Hepatocyte (in vitro differentiated cells): ENCODE measurements around the gene EBI3. TPM values are rescaled to one million over a fixed set of nuclear protein-coding genes. Genes with fewer than 3 reads are reported as not detected.
"Not testable (repeated sequence)": the region's sequence is repeated elsewhere in the genome, so short reads cannot be mapped to it uniquely, and the experiment has no call there.

Experiments used
- DNase-seq: peaks from one replicate; pipeline ENCODE4 v3.0.0-alpha.2; 2016; ENCODE audit warnings: low spot score
- H2AFZ ChIP-seq: fragments of 200-600 bp; sonication (generic); 2 replicates; pipeline ENCODE4 v1.6.0; 2016; ENCODE audit warnings: antibody characterized with exemption, mild to moderate bottlenecking
- H3K27ac ChIP-seq: fragments of 200-600 bp; sonication (generic); 2 replicates; pipeline ENCODE4 v1.5.1; 2016; ENCODE audit warnings: mild to moderate bottlenecking
- H3K27me3 ChIP-seq: fragments of 200-600 bp; sonication (generic); 2 replicates; pipeline ENCODE4 v1.6.1; 2016
- H3K36me3 ChIP-seq: fragments of 200-600 bp; sonication (generic); replicated peaks from 2 replicates; pipeline ENCODE4 v1.5.1; 2016; ENCODE audit warnings: low read depth; ENCODE audit not compliant: insufficient read depth
- H3K4me1 ChIP-seq: fragments of 200-600 bp; sonication (generic); 2 replicates; pipeline ENCODE4 v1.5.1; 2016; ENCODE audit warnings: mild to moderate bottlenecking, moderate library complexity; ENCODE audit not compliant: insufficient read depth
- H3K4me2 ChIP-seq: fragments of 200-600 bp; sonication (generic); 2 replicates; pipeline ENCODE4 v1.6.0; 2016
- H3K4me3 ChIP-seq: fragments of 200-600 bp; sonication (generic); 2 replicates; pipeline ENCODE4 v1.5.1; 2016; ENCODE audit warnings: mild to moderate bottlenecking
- H3K79me2 ChIP-seq: fragments of 200-600 bp; sonication (generic); 2 replicates; pipeline ENCODE4 v1.6.0; 2017; ENCODE audit warnings: mild to moderate bottlenecking
- H3K9me2 ChIP-seq: fragments of 200-600 bp; sonication (generic); replicated peaks from 2 replicates; pipeline ENCODE4 v1.6.0; 2017; ENCODE audit warnings: mild to moderate bottlenecking; ENCODE audit not compliant: insufficient read depth
- H3K9me3 ChIP-seq: fragments of 200-600 bp; sonication (generic); 2 replicates; pipeline ENCODE4 v1.5.1; 2016; ENCODE audit warnings: low read depth, mild to moderate bottlenecking
- H4K20me1 ChIP-seq: fragments of 200-600 bp; sonication (generic); 2 replicates; pipeline ENCODE4 v1.6.0; 2016; ENCODE audit warnings: mild to moderate bottlenecking; ENCODE audit not compliant: insufficient read depth, poor library complexity, severe bottlenecking
- EZH2 ChIP-seq: fragments of 200-600 bp; sonication (generic); IDR thresholded peaks from 2 replicates; pipeline ENCODE4 v1.6.1; 2016; ENCODE audit warnings: antibody characterized with exemption, mild to moderate bottlenecking, borderline replicate concordance
- EZH2phosphoT487 ChIP-seq: fragments of 200-600 bp; sonication (generic); IDR thresholded peaks from one replicate; pipeline ENCODE4 v1.6.1; 2018; ENCODE audit warnings: antibody characterized with exemption, mild to moderate bottlenecking, low read depth, moderate library complexity; ENCODE audit not compliant: unreplicated experiment, severe bottlenecking
- WGBS: methylation state at CpG from one replicate; pipeline ENCODE4 v1.1.6; 2016; ENCODE audit warnings: low lambda C conversion rate; ENCODE audit errors: missing lambda C conversion rate; 5-methylcytosine and 5-hydroxymethylcytosine counted together
- polyA plus RNA-seq: library from polyadenylated mRNA; unstranded; fragments of >200 nt; fragmentation: Nextera tagmentation; extraction: Ambion mirVana; gene quantifications from 2 replicates; pipeline ENCODE4 v1.2.1, GENCODE V29; 2016
- total RNA-seq: library from RNA; depleted of rRNA; stranded (reverse); fragments of >200 nt; gene quantifications from 2 replicates; pipeline ENCODE4 v1.2.3, GENCODE V29; 2014
- TF ChIP-seq, protein P1 (sequence below): fragments of 200-600 bp; sonication (generic); IDR thresholded peaks from 2 replicates; pipeline ENCODE4 v1.5.1; 2016; ENCODE audit warnings: antibody characterized with exemption, mild to moderate bottlenecking; ENCODE audit not compliant: poor library complexity

EBI3 gene
- total and polyA plus RNA-seq, 2 experiments from 2014 or later = 3.0 to 7.6 TPM

DNA sequence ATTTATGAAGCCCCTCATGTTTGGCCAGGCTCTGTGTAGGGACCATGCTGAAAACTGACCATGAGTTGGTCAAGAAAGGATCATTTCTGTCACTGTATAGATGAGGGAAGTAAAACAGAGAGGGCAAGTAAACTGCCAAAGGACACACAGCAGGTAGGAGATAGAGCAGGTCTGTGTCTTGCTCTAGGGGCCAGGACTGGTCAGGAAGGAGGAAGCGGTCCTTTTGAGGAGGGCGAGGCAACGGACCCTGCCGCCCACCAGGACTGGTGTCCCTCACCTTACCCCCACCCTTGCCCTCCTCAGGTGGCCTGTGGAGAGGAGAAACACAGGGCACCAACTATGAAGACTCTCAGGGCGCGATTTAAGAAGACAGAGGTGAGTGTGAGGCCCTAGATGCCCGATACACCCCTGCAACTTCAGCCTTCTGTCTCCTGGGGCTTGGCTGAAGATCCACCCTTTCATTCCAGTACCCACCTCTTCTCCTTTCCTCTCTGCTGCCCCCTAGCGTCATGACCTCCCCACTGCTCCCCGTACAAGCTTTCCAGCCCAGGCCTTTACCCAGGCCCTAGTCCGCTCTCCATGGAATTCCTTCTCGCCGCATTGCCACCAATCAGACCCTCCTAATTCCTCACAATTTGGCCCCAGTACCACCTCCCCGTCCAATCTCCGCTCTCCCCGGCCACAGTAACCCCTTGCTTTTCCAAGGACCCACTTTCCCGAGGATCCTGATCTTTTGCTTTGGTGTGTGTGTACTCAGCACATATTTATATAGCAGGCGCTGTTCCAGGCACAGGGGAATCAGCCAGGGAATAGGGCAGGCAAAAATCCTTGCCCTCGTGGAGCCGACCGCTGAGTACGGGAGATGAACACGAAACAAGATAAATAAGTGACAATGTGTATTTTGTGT is 43.0 kb upstream of the EBI3 start:
- Histone ChIP-seq H3K9me2 (no peaks in the 10 kb centered on the region), H4K20me1 (no peaks in the 10 kb centered on the region), H3K9me3 (no peaks in the 10 kb centered on the region), H3K27ac (no peak overlapping the region), H3K4me2 (no peak overlapping the region), H3K79me2 (peaks cover 9% of the 10 kb centered on the region), H3K4me3 (no peak overlapping the region), H2AFZ (no peak overlapping the region), H3K4me1 (peaks cover 4% of the 10 kb centered on the region), H3K36me3 (no peaks in the 10 kb centered on the region), H3K27me3 (no peaks in the 10 kb centered on the region)
- no peak for TF ChIP-seq EZH2
- TF ChIP-seq, protein P1, sequence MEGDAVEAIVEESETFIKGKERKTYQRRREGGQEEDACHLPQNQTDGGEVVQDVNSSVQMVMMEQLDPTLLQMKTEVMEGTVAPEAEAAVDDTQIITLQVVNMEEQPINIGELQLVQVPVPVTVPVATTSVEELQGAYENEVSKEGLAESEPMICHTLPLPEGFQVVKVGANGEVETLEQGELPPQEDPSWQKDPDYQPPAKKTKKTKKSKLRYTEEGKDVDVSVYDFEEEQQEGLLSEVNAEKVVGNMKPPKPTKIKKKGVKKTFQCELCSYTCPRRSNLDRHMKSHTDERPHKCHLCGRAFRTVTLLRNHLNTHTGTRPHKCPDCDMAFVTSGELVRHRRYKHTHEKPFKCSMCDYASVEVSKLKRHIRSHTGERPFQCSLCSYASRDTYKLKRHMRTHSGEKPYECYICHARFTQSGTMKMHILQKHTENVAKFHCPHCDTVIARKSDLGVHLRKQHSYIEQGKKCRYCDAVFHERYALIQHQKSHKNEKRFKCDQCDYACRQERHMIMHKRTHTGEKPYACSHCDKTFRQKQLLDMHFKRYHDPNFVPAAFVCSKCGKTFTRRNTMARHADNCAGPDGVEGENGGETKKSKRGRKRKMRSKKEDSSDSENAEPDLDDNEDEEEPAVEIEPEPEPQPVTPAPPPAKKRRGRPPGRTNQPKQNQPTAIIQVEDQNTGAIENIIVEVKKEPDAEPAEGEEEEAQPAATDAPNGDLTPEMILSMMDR = peak; percentile 74
- peak; percentile 88 for DNase-seq
- WGBS = 39% methylated on average over 22 of the region's 22 CpGs

DNA sequence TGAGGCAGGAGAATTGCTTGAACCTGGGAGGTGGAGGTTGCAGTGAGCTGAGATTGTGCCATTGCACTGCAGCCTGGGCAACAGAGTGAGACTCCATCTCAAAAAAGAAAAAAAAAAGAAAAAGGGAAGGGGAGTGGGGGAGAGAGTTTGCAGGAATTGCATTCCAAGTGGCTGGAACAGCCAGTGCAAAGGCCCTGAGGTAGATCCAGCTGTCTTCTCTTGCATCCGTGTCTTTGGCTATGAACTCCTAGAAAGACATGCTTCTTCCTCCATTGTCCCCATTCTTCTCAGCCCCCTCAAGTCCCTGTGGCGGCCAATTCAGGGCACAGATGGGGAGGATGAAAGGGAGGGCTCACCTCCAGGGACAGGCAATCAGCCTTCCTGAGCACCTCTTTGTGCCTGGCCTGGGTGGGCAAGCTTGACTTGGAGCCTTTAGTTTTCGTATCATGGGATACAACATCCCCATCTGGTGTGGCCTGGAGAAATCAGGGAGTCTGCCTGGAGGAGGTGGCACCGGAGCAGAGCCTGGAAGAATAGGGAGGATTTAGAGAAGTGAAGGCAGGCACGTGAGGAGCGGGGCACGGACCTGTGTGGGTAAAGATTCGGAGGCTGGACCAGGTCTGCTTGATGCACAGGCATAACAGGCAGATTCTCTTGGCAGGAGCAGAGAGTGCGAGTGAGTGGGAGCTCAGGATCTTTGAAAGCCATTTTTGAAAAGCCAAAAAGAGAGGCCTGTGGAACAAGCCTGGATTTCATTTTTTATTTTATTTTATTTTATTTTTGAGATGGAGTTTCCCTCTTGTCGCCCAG is 41.8 kb upstream of the EBI3 start:
- H3K9me2 ChIP-seq = no peaks in the 10 kb centered on the region
- no peaks in the 10 kb centered on the region for H3K79me2 ChIP-seq
- no peak overlapping the region for H2AFZ ChIP-seq
- no peak overlapping the region for H3K4me3 ChIP-seq
- TF ChIP-seq EZH2phosphoT487 (no peak), EZH2 (no peak)
- TF ChIP-seq, protein P1 = no peak
- no peaks in the 10 kb centered on the region for H3K27me3 ChIP-seq
- H3K4me1 ChIP-seq = peaks cover 4% of the 10 kb centered on the region
- no peaks in the 10 kb centered on the region for H4K20me1 ChIP-seq
- no peak overlapping the region for H3K4me2 ChIP-seq
- no peaks in the 10 kb centered on the region for H3K36me3 ChIP-seq
- DNase-seq = no peak
- whole genome bisulfite sequencing = 94% methylated on average over 10 of the region's 10 CpGs
- no peaks in the 10 kb centered on the region for H3K9me3 ChIP-seq
- no peak overlapping the region for H3K27ac ChIP-seq

GRCh38 chr19:4189641-4190040 is 39.7 kb upstream of the EBI3 start:
- H3K36me3 ChIP-seq = no peaks in the 10 kb centered on the region
- H3K27ac ChIP-seq = no peak overlapping the region
- H3K4me2 ChIP-seq = no peak overlapping the region
- no peaks in the 10 kb centered on the region for H3K79me2 ChIP-seq
- WGBS = 74% methylated on average over 5 of the region's 5 CpGs
- TF ChIP-seq, protein P1 = no peak
- TF ChIP-seq EZH2phosphoT487 (no peak), EZH2 (no peak)
- H3K9me3 ChIP-seq = no peaks in the 10 kb centered on the region
- no peaks in the 10 kb centered on the region for H4K20me1 ChIP-seq
- H2AFZ ChIP-seq = no peak overlapping the region
- no peaks in the 10 kb centered on the region for H3K4me1 ChIP-seq
- no peak overlapping the region for H3K4me3 ChIP-seq
- peaks cover 3% of the 10 kb centered on the region for H3K27me3 ChIP-seq
- no peak for DNase-seq
- H3K9me2 ChIP-seq = no peaks in the 10 kb centered on the region

DNA sequence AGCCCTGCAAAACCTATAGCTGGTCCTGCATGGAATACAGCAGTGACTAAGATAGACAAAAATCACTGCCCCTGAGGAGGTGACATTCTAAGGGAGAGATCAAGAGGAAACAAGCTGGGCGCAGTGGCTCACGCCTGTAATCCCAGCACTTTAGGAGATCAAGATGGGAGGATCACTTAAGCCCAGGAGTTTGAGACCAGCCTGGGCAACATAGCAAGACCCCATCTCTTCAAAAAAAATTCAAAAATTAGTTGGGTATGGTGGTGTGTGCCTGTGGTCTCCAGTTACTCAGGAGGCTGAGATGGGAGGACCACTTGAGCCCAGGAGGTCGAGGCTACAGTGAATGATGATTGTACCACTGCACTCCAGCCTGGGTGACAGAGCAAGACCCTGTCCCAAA is 36.8 kb upstream of the EBI3 start:
- not testable (repeated sequence) for H3K9me2 ChIP-seq, H3K4me3 ChIP-seq, DNase-seq, H3K4me1 ChIP-seq, H3K9me3 ChIP-seq, H2AFZ ChIP-seq, H3K4me2 ChIP-seq, H3K27ac ChIP-seq, H4K20me1 ChIP-seq, H3K36me3 ChIP-seq, H3K79me2 ChIP-seq
- peaks cover 17% of the 10 kb centered on the region for H3K27me3 ChIP-seq
- WGBS = 93% methylated on average over 3 of the region's 3 CpGs
